Trophoblast cell (in vitro differentiated cells and primary cell): Measurements from ENCODE around the gene PRKRIP1.

ENCODE experiments used
- DNase-seq, 2 donors: peaks; one replicate each; pipeline ENCODE4 v3.0.0-alpha.2; 2016
- H2AFZ ChIP-seq: 2 replicates; pipeline ENCODE4 v1.6.1; 2013; ENCODE audit warnings: low read length, moderate library complexity, mild to moderate bottlenecking; ENCODE audit not compliant: insufficient read depth, poor library complexity
- H2AK5ac ChIP-seq: 2 replicates; pipeline ENCODE4 v1.6.1; 2013; ENCODE audit warnings: mild to moderate bottlenecking, low read length
- H2BK120ac ChIP-seq: 2 replicates; pipeline ENCODE4 v1.6.1; 2013; ENCODE audit warnings: low read length, mild to moderate bottlenecking, moderate library complexity; ENCODE audit not compliant: insufficient read depth, poor library complexity
- H2BK12ac ChIP-seq: 2 replicates; pipeline ENCODE4 v1.6.1; 2013; ENCODE audit warnings: mild to moderate bottlenecking, low read length, moderate library complexity
- H2BK5ac ChIP-seq: 2 replicates; pipeline ENCODE4 v1.6.1; 2013; ENCODE audit warnings: low read length, low read depth, moderate library complexity, mild to moderate bottlenecking; ENCODE audit not compliant: poor library complexity
- H3K14ac ChIP-seq: 2 replicates; pipeline ENCODE4 v1.6.1; 2013; ENCODE audit warnings: mild to moderate bottlenecking, low read length
- H3K18ac ChIP-seq: 2 replicates; pipeline ENCODE4 v1.6.1; 2013; ENCODE audit warnings: mild to moderate bottlenecking, low read length
- H3K23ac ChIP-seq: 2 replicates; pipeline ENCODE4 v1.6.1; 2013; ENCODE audit warnings: low read length
- H3K27ac ChIP-seq: 2 replicates; pipeline ENCODE4 v1.5.1; 2013; ENCODE audit warnings: low read depth, mild to moderate bottlenecking, inconsistent platforms, low read length, moderate library complexity
- H3K27me3 ChIP-seq: 2 replicates; pipeline ENCODE4 v1.6.1; 2013; ENCODE audit warnings: inconsistent platforms, mild to moderate bottlenecking, low read length, moderate library complexity; ENCODE audit not compliant: insufficient read depth
- H3K36me3 ChIP-seq, 2 experiments: 1 replicate in 1 of 2; 2 replicates in 1 of 2; pipeline ENCODE4 v1.6.1; 2013; ENCODE audit warnings: low read length in 2 of 2, mild to moderate bottlenecking in 2 of 2, moderate library complexity in 1 of 2; ENCODE audit not compliant: insufficient read depth in 2 of 2, control insufficient read depth in 1 of 2
- H3K4ac ChIP-seq: 2 replicates; pipeline ENCODE4 v1.6.1; 2013; ENCODE audit warnings: low read depth, mild to moderate bottlenecking, low read length, moderate library complexity
- H3K4me1 ChIP-seq, 2 experiments: 1 replicate in 1 of 2; 2 replicates in 1 of 2; pipeline ENCODE4 v1.6.1; 2013; ENCODE audit warnings: low read length in 2 of 2, mild to moderate bottlenecking in 2 of 2, moderate library complexity in 1 of 2; ENCODE audit not compliant: insufficient read depth in 2 of 2, control insufficient read depth in 1 of 2
- H3K4me2 ChIP-seq: 2 replicates; pipeline ENCODE4 v1.6.1; 2013; ENCODE audit warnings: inconsistent platforms, mild to moderate bottlenecking, low read length, moderate library complexity
- H3K4me3 ChIP-seq: 2 replicates; pipeline ENCODE4 v1.5.1; 2013; ENCODE audit warnings: mild to moderate bottlenecking, low read depth, low read length, inconsistent platforms
- H3K79me1 ChIP-seq: one replicate; pipeline ENCODE4 v1.6.1; 2013; ENCODE audit warnings: low read length
- H3K79me2 ChIP-seq: 2 replicates; pipeline ENCODE4 v1.6.1; 2013; ENCODE audit warnings: low read length, mild to moderate bottlenecking; ENCODE audit not compliant: control insufficient read depth, insufficient read depth, poor library complexity
- H3K9ac ChIP-seq: 2 replicates; pipeline ENCODE4 v1.6.1; 2013; ENCODE audit warnings: mild to moderate bottlenecking, low read length
- H3K9me3 ChIP-seq: 2 replicates; pipeline ENCODE4 v1.6.1; 2013; ENCODE audit warnings: low read depth, mild to moderate bottlenecking, control low read depth, inconsistent platforms, low read length; ENCODE audit not compliant: insufficient read depth
- H4K12ac ChIP-seq: 2 replicates; pipeline ENCODE4 v1.6.1; 2013; ENCODE audit warnings: low read depth, mild to moderate bottlenecking, low read length, moderate library complexity
- H4K8ac ChIP-seq: 2 replicates; pipeline ENCODE4 v1.6.1; 2013; ENCODE audit warnings: low read depth, mild to moderate bottlenecking, low read length, moderate library complexity
- H4K91ac ChIP-seq: one replicate; pipeline ENCODE4 v1.6.1; 2013; ENCODE audit warnings: low read depth, mild to moderate bottlenecking, low read length, moderate library complexity
- WGBS: extraction: QIAGEN DNeasy Blood & Tissue Kit; methylation state at CpG from one replicate; pipeline ENCODE4 v1.1.7; 2013; ENCODE audit warnings: missing lambda C conversion rate; ENCODE audit not compliant: insufficient read length, insufficient coverage; ENCODE audit errors: extremely low coverage; 5-methylcytosine and 5-hydroxymethylcytosine counted together

The PRKRIP1 gene

GRCh38 chr7:102468478-102469350 lies 72.6 kb downstream of the PRKRIP1 start:
- H3K4ac ChIP-seq, result no peak overlapping the region
- H3K9me3 ChIP-seq, result no peaks in the 10 kb centered on the region
- no peak overlapping the region for H2AK5ac ChIP-seq
- peaks cover 7% of the 10 kb centered on the region for H3K79me1 ChIP-seq
- no peak overlapping the region for H3K14ac ChIP-seq
- peaks cover 11% of the 10 kb centered on the region for H3K79me2 ChIP-seq
- no peak overlapping the region for H3K9ac ChIP-seq
- H2BK120ac ChIP-seq, result no peak overlapping the region
- peaks cover 3 to 10% of the 10 kb centered on the region in 2 experiments for H3K4me1 ChIP-seq
- no peak overlapping the region for H4K12ac ChIP-seq
- no peak overlapping the region for H3K4me2 ChIP-seq
- H3K18ac ChIP-seq, result no peak overlapping the region
- peaks cover 47 to 58% of the 10 kb centered on the region in 2 experiments for H3K36me3 ChIP-seq
- DNase-seq, result no peak
- H4K8ac ChIP-seq, result no peak overlapping the region
- no peak overlapping the region for H3K23ac ChIP-seq
- H2AFZ ChIP-seq, result no peak overlapping the region
- no peaks in the 10 kb centered on the region for H3K27me3 ChIP-seq
- H4K91ac ChIP-seq, result no peak overlapping the region
- no peak overlapping the region for H2BK12ac ChIP-seq
- H3K4me3 ChIP-seq, result no peak overlapping the region
- H3K27ac ChIP-seq, result no peak overlapping the region
- no peak overlapping the region for H2BK5ac ChIP-seq
- no CpG with 5 or more reads among the region's 40 CpGs for WGBS

- no peak overlapping the region for H3K14ac ChIP-seq
- H2BK12ac ChIP-seq, result no peak overlapping the region
- H3K79me1 ChIP-seq, result peaks cover 5% of the 10 kb centered on the region
- H3K4ac ChIP-seq, result no peak overlapping the region
- H3K18ac ChIP-seq, result no peak overlapping the region
- no peak overlapping the region for H3K4me2 ChIP-seq
- WGBS, result no CpG with 5 or more reads among the region's 24 CpGs
- no peaks in the 10 kb centered on the region for H3K9me3 ChIP-seq
- H3K23ac ChIP-seq, result no peak overlapping the region
- H3K4me3 ChIP-seq, result no peak overlapping the region
- no peak overlapping the region for H2AK5ac ChIP-seq
- no peak overlapping the region for H4K91ac ChIP-seq
- H3K79me2 ChIP-seq, result peaks cover 6% of the 10 kb centered on the region
- no peak overlapping the region for H4K12ac ChIP-seq
- peaks cover 3 to 7% of the 10 kb centered on the region in 2 experiments for H3K4me1 ChIP-seq
- H3K27ac ChIP-seq, result no peak overlapping the region
- no peaks in the 10 kb centered on the region for H3K27me3 ChIP-seq
- H2AFZ ChIP-seq, result no peak overlapping the region
- no peak for DNase-seq
- no peak overlapping the region for H4K8ac ChIP-seq
- no peak overlapping the region for H3K9ac ChIP-seq
- no peak overlapping the region for H2BK120ac ChIP-seq
- no peak overlapping the region for H2BK5ac ChIP-seq
- H3K36me3 ChIP-seq, result peaks cover 48 to 62% of the 10 kb centered on the region in 2 experiments
Measured at GRCh38 chr7:102469351-102469971, 73.3 kb downstream of the PRKRIP1 start.

- Histone ChIP-seq H2BK5ac (no peak overlapping the region), H3K9ac (no peak overlapping the region), H3K23ac (no peak overlapping the region), H3K4ac (no peak overlapping the region), H2AFZ (no peak overlapping the region), H2AK5ac (no peak overlapping the region), H2BK12ac (no peak overlapping the region), H3K4me3 (no peak overlapping the region), H3K4me1 (peaks cover 3 to 7% of the 10 kb centered on the region in 2 experiments), H3K36me3 (peaks cover 50 to 64% of the 10 kb centered on the region in 2 experiments), H3K79me2 (peaks cover under 1% of the 10 kb centered on the region), H3K9me3 (no peaks in the 10 kb centered on the region), H3K27me3 (no peaks in the 10 kb centered on the region), H3K79me1 (peaks cover under 1% of the 10 kb centered on the region), H3K4me2 (no peak overlapping the region), H4K91ac (no peak overlapping the region), H4K8ac (no peak overlapping the region), H3K14ac (no peak overlapping the region), H4K12ac (no peak overlapping the region), H2BK120ac (no peak overlapping the region), H3K27ac (no peak overlapping the region), H3K18ac (no peak overlapping the region)
- DNase-seq, result no peak
- no CpG with 5 or more reads among the region's 20 CpGs for WGBS
Measured at GRCh38 chr7:102469972-102470825, 74.0 kb downstream of the PRKRIP1 start.

GRCh38 chr7:102471791-102472125 lies 75.6 kb downstream of the PRKRIP1 start:
- H3K79me2 ChIP-seq, result no peaks in the 10 kb centered on the region
- H3K79me1 ChIP-seq, result no peaks in the 10 kb centered on the region
- H4K8ac ChIP-seq, result no peak overlapping the region
- no peak overlapping the region for H3K4me2 ChIP-seq
- no peak overlapping the region for H2BK5ac ChIP-seq
- H2AK5ac ChIP-seq, result no peak overlapping the region
- no peak overlapping the region for H3K23ac ChIP-seq
- no peak overlapping the region for H3K14ac ChIP-seq
- H3K27ac ChIP-seq, result no peak overlapping the region
- no peak overlapping the region for H2BK12ac ChIP-seq
- no peak overlapping the region for H3K9ac ChIP-seq
- no peak overlapping the region for H2AFZ ChIP-seq
- no peak overlapping the region for H2BK120ac ChIP-seq
- no peaks in the 10 kb centered on the region for H3K9me3 ChIP-seq
- no peak overlapping the region for H3K4ac ChIP-seq
- no peaks in the 10 kb centered on the region for H3K4me1 ChIP-seq
- WGBS, result no CpG with 5 or more reads among the region's 6 CpGs
- H4K12ac ChIP-seq, result no peak overlapping the region
- no peak overlapping the region for H3K18ac ChIP-seq
- no peak overlapping the region for H4K91ac ChIP-seq
- no peak overlapping the region for H3K4me3 ChIP-seq
- H3K27me3 ChIP-seq, result no peaks in the 10 kb centered on the region
- H3K36me3 ChIP-seq, result peaks cover 49 to 64% of the 10 kb centered on the region in 2 experiments
- no peak for DNase-seq
